Panc1 (cell line): ENCODE results near the gene KIAA1755. TPM values are rescaled to one million over a fixed set of nuclear protein-coding genes. Genes with fewer than 3 reads are reported as not detected.

Source experiments
- ATAC-seq: fragments of 200-7000 bp; cut with Tn5 transposase; 2 replicates; pipeline ENCODE4 v1.9.1; 2020; ENCODE audit warnings: mild to moderate bottlenecking, moderate library complexity
- BruUV-seq: library from RNA; stranded (reverse); fragments of 400-500 nt; replicated peaks from 2 replicates; lab custom pipeline; 2021; lab: Mats Ljungman, UMichigan
- CTCF ChIA-PET: fragments of 300-600 bp; sonication (Branson Sonifier 250); formaldehyde crosslinking; loops from one replicate; lab custom pipeline; 2022; ENCODE audit warnings: antibody characterized with exemption; lab: Charles Lee
- POLR2A ChIA-PET: fragments of 300-600 bp; sonication (Branson Sonifier 250); formaldehyde crosslinking; loops from one replicate; lab custom pipeline; 2022; ENCODE audit warnings: antibody characterized with exemption; lab: Charles Lee
- DNase-seq: peaks from one replicate; pipeline ENCODE4 v3.0.0-alpha.2; 2010; ENCODE audit warnings: low read depth, low spot score
- H3K27ac ChIP-seq: 2 replicates; pipeline ENCODE4 v1.5.1; 2011; ENCODE audit warnings: mild to moderate bottlenecking, low read length, inconsistent platforms
- H3K27me3 ChIP-seq: fragments of 200-500 bp; sonication (Bioruptor generic); 2 replicates; pipeline ENCODE4 v1.6.0; 2014; ENCODE audit warnings: low read length, inconsistent platforms; ENCODE audit not compliant: control insufficient read depth, insufficient read depth
- H3K36me3 ChIP-seq: fragments of 200-500 bp; sonication (Bioruptor generic); 2 replicates; pipeline ENCODE4 v1.5.1; 2014; ENCODE audit warnings: inconsistent platforms, mild to moderate bottlenecking, low read length, moderate library complexity; ENCODE audit not compliant: control insufficient read depth, insufficient read depth
- H3K4me1 ChIP-seq: 2 replicates; pipeline ENCODE4 v1.5.1; 2011; ENCODE audit warnings: inconsistent platforms, mild to moderate bottlenecking, low read length, moderate library complexity; ENCODE audit not compliant: control insufficient read depth, insufficient read depth
- H3K4me3 ChIP-seq, 2 experiments: 2 replicates each; pipeline ENCODE4 v1.5.1; 2011 to 2012; ENCODE audit warnings: low read depth in 2 of 2, low read length in 2 of 2, mild to moderate bottlenecking in 2 of 2, inconsistent platforms in 1 of 2, moderate library complexity in 1 of 2
- H3K9me3 ChIP-seq: fragments of 200-500 bp; sonication (Bioruptor generic); 2 replicates; pipeline ENCODE4 v1.5.1; 2014; ENCODE audit warnings: low read depth, mild to moderate bottlenecking, inconsistent platforms, low read length, moderate library complexity; ENCODE audit not compliant: control insufficient read depth, insufficient read depth
- CTCF ChIP-seq: fragments of 450-650 bp; IDR thresholded peaks from 2 replicates; pipeline ENCODE4 v1.5.1; 2017; ENCODE audit warnings: mild to moderate bottlenecking
- POLR2AphosphoS5 ChIP-seq: IDR thresholded peaks from 2 replicates; pipeline ENCODE4 v1.6.1; 2012; ENCODE audit warnings: mild to moderate bottlenecking, low read depth, low read length, moderate library complexity
- REST ChIP-seq, 2 experiments: IDR thresholded peaks; 2 replicates each; pipeline ENCODE4 v1.6.1; 2011 to 2012; ENCODE audit warnings: low read depth in 2 of 2, control low read depth in 1 of 2, low read length in 1 of 2, mild to moderate bottlenecking in 1 of 2, moderate library complexity in 1 of 2; ENCODE audit not compliant: insufficient read depth in 1 of 2
- SIN3A ChIP-seq: IDR thresholded peaks from 2 replicates; pipeline ENCODE4 v1.6.1; 2012; ENCODE audit warnings: low read depth, mild to moderate bottlenecking, low read length, moderate library complexity, borderline replicate concordance; ENCODE audit not compliant: insufficient read depth
- TCF7L2 ChIP-seq: IDR thresholded peaks from 2 replicates; pipeline ENCODE4 v1.6.1; 2011; ENCODE audit warnings: mild to moderate bottlenecking, low read depth, low read length, inconsistent platforms
- in situ Hi-C: cut with HindIII; loops from 2 replicates; pipeline ENCODE4 v1.10.0; 2016; ENCODE audit warnings: low sequenced_read_pairs, low pct_unique_long_range_greater_than_20kb
- intact Hi-C: fragments of 100-400 bp; cut with micrococcal nuclease; formaldehyde crosslinking; loops from one replicate; pipeline ENCODE4 v1.10.0; 2022; ENCODE audit not compliant: unreplicated experiment
- total RNA-seq: library from RNA; stranded (reverse); gene quantifications from one replicate; pipeline ENCODE4 v1.2.1, GENCODE V29; 2021; ENCODE audit not compliant: unreplicated experiment

The KIAA1755 gene
- total RNA-seq, 1 experiment from 2014 or later: 0.08 TPM

GRCh38 chr20:38242848-38243708 is 17.5 kb downstream of the KIAA1755 start:
- ATAC-seq (no peak), DNase-seq (no peak)
- ChIA-PET POLR2A (no interaction called here), CTCF (interaction anchor here (0.6 to 1.5 kb wide), 2 partner anchors 170 to 192 kb away, joined by 3 to 4 read pairs; no protein-coding TSS in a partner anchor)
- BruUV-seq: no TSS peak
- in situ Hi-C loops: no loop called here
- Histone ChIP-seq H3K27me3 (no peaks in the 10 kb centered on the region), H3K9me3 (peaks cover 7% of the 10 kb centered on the region; the same call in 1 of the 2 replicates), H3K36me3 (no peaks in the 10 kb centered on the region), H3K4me1 (no peaks in the 10 kb centered on the region), H3K27ac (no peak overlapping the region), H3K4me3 (no peak overlapping the region)
- intact Hi-C loops: no loop called here
- TF ChIP-seq TCF7L2 (no peak), POLR2AphosphoS5 (no peak), SIN3A (no peak), REST (IDR thresholded peaks at IDR 0.05; ENCODE audit: insufficient read depth in 1 of 2, low read depth in 2 of 2, low read length in 1 of 2) (no peak)

- H3K4me3 ChIP-seq: no peak overlapping the region
- ChIA-PET CTCF (no interaction called here), POLR2A (interaction anchor here (0.6 kb wide), 1 partner anchor 30 kb away, joined by 3 read pairs; no protein-coding TSS in a partner anchor)
- no peak for TF ChIP-seq REST (IDR thresholded peaks at IDR 0.05; ENCODE audit: insufficient read depth in 1 of 2, low read depth in 2 of 2, low read length in 1 of 2)
- no peak for TF ChIP-seq CTCF
- no peak for TF ChIP-seq SIN3A
- no peak for TF ChIP-seq POLR2AphosphoS5
- TF ChIP-seq TCF7L2: no peak
- no peaks in the 10 kb centered on the region for H3K4me1 ChIP-seq
- peaks cover 7% of the 10 kb centered on the region; the same call in 1 of the 2 replicates for H3K9me3 ChIP-seq
- in situ Hi-C loops: no loop called here
- H3K27me3 ChIP-seq: no peaks in the 10 kb centered on the region
- ATAC-seq: no peak
- H3K27ac ChIP-seq: no peak overlapping the region
- BruUV-seq: no TSS peak
- no peaks in the 10 kb centered on the region for H3K36me3 ChIP-seq
- no peak for DNase-seq
- intact Hi-C loops: no loop called here
These were observed 19.3 kb downstream of the KIAA1755 start for GRCh38 chr20:38241201-38241600.
